A673 (cell line): Measurements from ENCODE around the gene F8.
"Not testable (repeated sequence)": the region's sequence is repeated elsewhere in the genome, so short reads cannot be mapped to it uniquely, and the experiment has no call there.

ENCODE experiments used
- EZH2 ChIP-seq: fragments of 200-600 bp; sonication (generic); IDR thresholded peaks from 2 replicates; pipeline ENCODE4 v1.6.1; 2017; ENCODE audit warnings: borderline replicate concordance, low read depth, mild to moderate bottlenecking, mixed read lengths, antibody characterized with exemption, low read length; ENCODE audit not compliant: poor library complexity, severe bottlenecking
- TF ChIP-seq, protein P1 (sequence below): fragments of 300-800, 200-600 bp; sonication (generic); conservative IDR thresholded peaks from 2 replicates; pipeline ENCODE4 v1.5.1; 2017; ENCODE audit warnings: low read depth, mild to moderate bottlenecking, antibody characterized with exemption, low read length, moderate library complexity, mixed read lengths

- TF ChIP-seq, protein P1, sequence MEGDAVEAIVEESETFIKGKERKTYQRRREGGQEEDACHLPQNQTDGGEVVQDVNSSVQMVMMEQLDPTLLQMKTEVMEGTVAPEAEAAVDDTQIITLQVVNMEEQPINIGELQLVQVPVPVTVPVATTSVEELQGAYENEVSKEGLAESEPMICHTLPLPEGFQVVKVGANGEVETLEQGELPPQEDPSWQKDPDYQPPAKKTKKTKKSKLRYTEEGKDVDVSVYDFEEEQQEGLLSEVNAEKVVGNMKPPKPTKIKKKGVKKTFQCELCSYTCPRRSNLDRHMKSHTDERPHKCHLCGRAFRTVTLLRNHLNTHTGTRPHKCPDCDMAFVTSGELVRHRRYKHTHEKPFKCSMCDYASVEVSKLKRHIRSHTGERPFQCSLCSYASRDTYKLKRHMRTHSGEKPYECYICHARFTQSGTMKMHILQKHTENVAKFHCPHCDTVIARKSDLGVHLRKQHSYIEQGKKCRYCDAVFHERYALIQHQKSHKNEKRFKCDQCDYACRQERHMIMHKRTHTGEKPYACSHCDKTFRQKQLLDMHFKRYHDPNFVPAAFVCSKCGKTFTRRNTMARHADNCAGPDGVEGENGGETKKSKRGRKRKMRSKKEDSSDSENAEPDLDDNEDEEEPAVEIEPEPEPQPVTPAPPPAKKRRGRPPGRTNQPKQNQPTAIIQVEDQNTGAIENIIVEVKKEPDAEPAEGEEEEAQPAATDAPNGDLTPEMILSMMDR, result not testable (repeated sequence)
- not testable (repeated sequence) for TF ChIP-seq EZH2
Observed at GRCh38 chrX:154939265-154939664, 83.3 kb downstream of the F8 start.
